ENCODE data around the gene NLRP1.

Gene NLRP1

GRCh38 chr17:5584383-5585286, at the start of gene NLRP1:
NLRP1 (minus strand) TSS chr17:5584509; CDS start chr17:5583957, 552 bp downstream.
- DNase-seq: no peak

DNA sequence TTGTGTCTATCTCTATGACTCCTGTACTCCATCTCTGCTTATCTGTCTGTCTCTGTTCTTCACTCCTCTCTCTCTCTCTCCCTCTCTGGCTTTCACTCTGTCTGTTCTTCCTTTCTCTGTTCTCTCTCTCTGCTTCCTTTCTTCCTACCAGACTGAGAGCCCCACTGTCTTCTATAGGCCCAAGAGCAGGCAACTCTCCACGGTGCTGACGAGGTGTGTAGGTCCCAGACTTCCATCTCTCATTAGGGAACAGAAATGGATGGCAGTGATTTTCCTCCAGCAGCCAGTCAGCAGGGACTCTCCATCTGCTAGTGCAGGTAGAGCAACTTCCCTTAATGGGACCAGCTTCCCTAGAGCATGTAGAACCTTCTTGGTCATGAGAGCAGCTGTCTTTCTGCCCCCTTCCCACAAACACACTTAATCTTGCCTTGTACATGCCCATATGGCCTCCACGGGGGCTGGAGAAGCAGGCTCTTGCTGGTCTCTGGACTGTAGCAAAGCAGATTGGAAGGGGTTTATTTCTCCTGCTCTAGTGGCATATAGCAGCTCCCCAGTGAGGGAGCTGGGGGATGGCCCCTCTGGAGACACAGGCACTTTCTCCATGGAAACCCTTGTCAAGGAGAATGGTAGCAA, 47.8 kb upstream of the NLRP1 start:
- DNase-seq: peak in 1 of 2 experiments; percentile 16

DNA sequence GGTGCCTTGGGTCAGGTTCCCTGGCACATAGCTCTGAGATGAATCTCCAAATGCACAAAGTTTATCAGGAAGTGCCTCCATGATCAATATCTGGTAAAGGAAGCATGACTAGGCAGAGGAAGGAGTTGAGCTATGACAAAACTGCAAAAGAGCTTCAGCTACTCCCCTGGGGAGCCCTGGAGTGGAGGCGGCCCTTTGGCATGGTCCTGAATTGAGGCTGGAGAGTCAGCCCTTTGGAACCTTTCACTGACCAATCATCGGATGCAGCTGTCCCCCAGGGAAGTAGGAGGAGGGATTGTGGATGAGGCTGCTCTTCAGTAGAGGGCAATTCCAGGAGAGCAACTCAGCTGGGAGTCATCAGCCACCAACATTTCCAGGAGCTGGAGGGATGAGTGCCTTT, 46.1 kb upstream of the NLRP1 start:
- DNase-seq: no peak

GRCh38 chr17:5629128-5629527, 44.8 kb upstream of the NLRP1 start:
- DNase-seq: no peak

DNA sequence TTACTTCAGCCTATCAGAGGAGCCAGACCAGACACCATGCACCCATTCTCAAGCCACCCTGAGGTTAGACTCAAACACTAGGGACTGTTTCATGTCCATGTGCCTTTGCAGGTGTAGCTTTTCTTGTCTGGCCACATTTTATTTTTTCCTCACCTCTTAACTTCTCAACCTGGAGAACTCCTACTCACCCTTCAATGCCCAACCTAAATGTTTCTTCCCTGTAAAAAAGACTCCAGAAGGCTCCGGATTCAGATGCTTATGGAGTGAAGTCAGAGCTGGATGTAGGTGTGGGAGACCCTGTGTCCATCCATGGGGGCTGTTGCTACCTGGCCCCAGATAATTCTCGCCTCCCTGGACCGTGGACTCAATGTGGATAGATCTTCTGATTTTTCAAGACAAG, 44.0 kb upstream of the NLRP1 start:
- no peak for DNase-seq

- no peak for DNase-seq
These were observed 39.9 kb upstream of the NLRP1 start for GRCh38 chr17:5624211-5624610.

DNA sequence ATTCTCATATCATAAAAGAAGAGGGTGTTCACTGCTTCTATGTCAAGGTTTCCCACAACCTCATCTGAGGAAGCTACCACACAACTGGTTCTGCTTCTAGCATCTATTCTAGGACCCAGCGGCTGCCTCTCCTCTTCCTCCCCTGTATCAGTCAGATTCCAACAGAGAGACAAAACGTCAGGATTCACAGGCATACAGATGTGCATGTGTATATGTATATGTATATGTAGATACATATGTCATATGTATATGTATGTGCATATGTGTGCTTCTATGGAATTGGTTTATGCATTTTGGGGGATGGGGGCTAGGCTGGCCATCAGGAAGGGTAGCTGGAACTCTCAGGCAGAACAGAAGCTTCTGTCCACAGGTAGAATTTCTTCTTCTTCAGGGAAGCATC, 37.4 kb upstream of the NLRP1 start:
- DNase-seq: no peak

- DNase-seq: no peak
These were observed 36.7 kb upstream of the NLRP1 start for GRCh38 chr17:5621026-5621425.

DNA sequence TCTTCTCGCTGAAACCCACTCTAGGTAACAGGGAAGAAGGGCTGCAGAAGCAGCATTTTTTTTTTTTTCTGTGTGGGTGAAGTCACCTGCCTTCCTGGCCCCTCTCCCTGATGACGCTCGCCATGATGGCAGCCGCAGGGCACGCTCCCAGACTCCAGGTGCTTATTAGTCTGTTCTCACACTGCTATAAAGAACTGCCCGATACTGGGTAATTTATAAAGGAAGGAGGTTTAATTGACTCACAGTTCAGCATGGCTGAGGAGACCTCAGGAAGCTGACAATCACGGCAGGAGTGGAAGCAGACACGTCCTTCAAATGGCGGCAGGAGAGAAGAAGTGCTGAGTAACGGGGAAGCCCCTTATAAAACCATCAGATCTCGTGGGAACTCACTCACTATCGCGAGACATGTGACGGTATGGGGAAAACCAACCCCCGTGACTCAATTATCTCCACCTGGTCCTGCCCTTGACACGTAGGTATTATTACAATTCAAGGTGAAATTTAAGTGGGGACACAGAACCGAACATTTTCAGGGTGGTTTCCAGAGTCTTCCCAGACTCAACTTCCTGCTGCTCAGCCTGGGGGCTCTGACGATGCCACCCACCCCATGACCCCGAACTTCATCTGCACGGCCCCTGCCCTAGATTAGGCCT, 34.9 kb upstream of the NLRP1 start:
- no peak for DNase-seq

DNA sequence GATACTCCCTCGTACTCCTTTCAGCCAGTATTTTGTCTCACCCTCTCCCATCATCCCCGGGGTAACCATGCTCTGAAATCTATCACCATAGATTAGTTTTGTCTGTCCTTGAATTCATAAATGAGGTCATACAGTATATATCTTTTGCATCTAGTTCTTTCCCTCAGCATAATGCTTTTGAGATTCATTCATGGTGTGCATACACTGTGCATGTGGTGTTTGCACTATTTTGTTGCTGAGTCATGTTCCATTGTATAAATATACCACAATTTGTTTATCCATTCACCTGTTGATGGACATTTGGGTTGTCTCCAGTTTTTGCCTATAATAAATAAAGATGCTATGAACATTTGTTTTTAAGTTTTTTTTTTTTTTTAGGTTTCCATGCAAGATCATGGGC, 34.2 kb upstream of the NLRP1 start:
- no peak for DNase-seq

GRCh38 chr17:5615476-5615875, 31.2 kb upstream of the NLRP1 start:
- DNase-seq: no peak

GRCh38 chr17:5610956-5611355, 26.6 kb upstream of the NLRP1 start:
- DNase-seq: no peak

DNA sequence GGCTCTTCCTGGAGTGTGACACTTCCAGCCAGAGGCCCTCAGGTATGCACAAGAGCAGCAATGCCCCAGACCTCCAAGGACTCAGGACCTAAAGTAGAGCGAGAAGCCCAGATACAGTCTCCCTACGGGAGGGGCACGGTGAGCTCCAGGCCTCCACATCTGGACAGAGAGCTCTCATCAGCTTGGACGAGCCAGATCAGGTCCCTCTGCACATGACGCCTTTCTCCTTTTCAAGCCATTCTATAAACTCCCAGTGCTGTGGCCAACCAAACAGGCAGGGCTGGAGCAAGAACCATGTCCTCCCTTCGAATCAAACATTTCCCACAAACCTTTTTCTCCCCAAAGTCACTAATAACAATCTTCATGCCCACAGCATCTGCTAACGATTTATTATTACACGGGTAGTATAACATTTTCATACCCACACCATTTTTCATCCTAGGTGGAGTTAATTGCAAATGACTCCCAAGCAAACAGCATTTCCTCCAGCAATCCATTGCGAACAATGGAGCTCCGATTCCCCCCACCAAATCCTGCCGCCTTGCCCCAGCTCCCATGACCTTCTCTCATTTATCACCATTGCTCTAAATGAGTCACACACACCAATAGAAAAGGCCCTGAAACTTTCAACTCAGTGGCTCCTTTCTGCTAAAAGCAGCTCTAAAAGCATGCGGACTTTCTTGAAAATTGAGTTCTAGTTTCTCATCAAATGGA, 24.2 kb upstream of the NLRP1 start:
- no peak for DNase-seq

DNA sequence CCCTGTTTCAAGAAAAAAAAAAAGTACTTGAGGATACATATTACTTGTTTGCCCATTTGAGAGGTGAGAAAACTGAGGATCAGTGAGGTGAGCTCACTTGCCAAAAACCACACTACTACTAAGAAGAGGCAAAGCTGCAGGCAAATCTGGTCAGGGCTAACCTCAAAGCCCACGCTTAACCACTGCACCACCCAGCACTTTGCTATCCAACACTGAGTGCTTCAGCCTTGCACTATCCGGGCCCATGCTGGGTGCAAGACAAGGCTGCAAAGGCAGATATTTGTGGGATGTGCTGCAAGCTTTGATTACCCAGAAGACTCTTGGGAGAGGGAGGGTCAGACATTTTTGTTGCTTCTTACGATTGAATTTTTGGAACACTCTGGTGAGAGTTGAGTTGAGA, 23.6 kb upstream of the NLRP1 start:
- no peak for DNase-seq

DNA sequence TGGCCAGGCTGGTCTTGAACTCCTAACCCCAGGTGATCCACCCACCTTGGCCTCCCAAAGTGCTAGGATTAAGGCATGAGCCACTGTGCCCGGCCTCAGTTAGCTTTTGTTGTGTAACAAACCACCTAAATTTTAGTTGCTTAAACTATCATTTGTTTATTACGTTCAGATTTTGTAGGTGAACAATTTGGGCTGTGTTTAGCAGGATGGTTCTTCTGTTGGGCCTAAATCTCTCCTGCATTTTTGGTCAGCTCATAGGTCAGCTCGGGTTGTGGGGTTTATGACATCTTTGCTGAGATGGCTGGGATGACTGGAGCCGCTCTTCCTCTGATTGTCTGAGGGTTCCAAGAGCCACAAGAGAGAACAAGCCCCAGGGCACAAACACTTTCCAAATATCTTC, 21.1 kb upstream of the NLRP1 start:
- no peak for DNase-seq

- no peak for DNase-seq
These were observed 15.7 kb upstream of the NLRP1 start for GRCh38 chr17:5600041-5600440.

GRCh38 chr17:5598457-5598856, 14.1 kb upstream of the NLRP1 start:
- no peak for DNase-seq

DNA sequence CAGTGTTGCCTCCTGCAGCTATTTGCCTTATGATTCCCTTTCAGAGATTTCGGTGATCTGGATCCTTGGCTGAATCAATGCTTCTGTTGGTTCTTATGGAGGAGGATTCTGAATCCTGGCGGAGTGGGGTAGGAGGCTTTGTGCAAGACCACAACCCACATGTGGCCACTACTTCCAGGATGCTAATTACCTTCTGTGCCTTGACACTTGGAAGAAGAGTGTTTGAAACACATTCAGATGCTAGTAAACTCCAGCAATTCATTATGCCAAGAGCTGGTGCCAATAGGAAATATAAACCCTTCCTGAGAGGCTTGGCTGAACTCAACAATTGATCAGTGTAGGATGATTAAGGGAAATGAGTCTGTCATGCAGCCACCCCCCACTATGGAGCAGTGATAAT, 12.1 kb upstream of the NLRP1 start:
- no peak for DNase-seq

DNA sequence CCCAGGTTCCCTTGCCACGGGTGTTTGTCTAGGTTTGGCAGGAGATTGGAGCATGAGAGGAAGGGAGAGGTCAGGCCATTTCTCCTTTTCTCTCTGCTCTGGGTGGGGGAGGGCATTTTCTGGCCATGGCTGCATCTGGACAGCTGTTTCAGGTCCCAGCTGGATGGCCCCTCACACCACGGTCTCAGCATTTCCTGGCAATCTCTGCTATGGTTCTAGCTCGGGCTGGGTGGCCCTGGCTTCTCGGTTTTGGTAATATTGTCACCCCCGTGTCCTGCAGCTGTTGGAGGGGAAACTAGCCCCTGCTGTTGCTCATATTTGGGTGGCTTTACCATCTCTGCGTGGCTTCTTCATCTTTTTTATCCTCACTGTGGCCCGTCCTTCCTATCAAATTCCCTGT, 11.5 kb upstream of the NLRP1 start:
- DNase-seq: no peak

DNA sequence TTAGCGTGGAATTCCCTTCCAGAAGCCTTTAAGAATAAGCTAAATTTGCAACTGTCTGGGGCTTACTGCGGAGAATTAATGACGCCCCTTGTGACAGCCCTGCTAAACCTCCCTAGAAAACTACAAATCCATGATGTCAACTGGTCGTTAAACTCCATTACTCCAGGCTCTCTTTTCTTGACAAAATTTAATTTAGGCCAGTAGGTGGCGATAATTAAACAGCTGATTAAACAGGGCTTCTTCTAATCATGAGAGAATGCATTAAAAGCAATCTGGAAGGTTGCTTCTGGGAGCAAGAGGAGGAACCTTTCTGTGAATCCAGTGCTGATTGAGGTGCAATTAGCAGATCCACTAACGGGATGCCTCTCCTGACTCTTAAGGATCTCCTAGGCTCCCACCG, 8.1 kb upstream of the NLRP1 start:
- DNase-seq: peak; percentile 11 to 47

DNA sequence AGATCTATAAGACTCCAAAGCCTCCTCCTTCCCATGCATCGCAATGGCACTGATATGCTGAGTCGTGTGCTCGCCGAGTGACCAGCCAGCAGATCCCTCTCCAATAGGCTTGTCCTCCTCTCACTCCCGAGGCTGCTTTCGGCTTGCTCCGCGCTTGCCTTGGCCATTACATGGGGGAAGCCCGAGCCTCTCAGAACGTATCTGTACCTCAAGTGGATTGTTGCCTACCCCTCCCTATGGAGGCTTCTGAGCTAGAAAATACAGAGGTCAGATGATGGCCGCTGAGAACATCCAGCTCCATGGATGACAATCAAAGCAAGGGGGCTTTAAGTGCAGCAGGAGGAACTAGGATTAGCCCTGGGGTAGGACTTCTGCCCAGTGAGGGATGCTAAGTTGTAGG, 7.7 kb upstream of the NLRP1 start:
- DNase-seq: no peak

DNA sequence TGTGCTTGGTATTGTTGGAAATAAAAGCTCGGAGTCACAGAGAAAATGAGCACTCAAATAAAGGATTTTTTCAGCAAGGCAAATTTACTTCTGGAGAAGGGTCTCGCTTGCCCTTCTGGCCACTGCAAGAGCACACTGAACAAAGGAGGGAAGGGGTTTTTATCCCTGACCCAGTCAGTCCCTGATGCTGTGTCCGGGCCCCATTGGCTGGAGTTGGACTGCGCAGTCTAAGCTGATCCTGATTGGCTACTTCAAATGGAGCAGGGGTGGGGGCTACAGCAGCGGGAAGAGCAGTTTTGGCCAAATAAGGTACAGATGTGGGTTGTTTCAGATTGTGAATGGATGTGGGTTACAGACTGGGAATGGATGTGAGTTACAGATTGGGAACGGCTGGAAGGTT, 4.3 kb upstream of the NLRP1 start:
- DNase-seq: no peak

GRCh38 chr17:5587438-5588032, 3.2 kb upstream of the NLRP1 start:
- peak; percentile 64 to 71 for DNase-seq
